NCI-H524 (cell line): Measurements from ENCODE around the gene TBX5.

ENCODE experiments used
- DNase-seq, 2 experiments: peaks; one replicate each; lab custom pipeline; 2025; lab: John Stamatoyannopoulos, UW

The TBX5 gene

GRCh38 chr12:114319422-114319821 lies 86.5 kb downstream of the TBX5 start:
- no peak for DNase-seq

DNA sequence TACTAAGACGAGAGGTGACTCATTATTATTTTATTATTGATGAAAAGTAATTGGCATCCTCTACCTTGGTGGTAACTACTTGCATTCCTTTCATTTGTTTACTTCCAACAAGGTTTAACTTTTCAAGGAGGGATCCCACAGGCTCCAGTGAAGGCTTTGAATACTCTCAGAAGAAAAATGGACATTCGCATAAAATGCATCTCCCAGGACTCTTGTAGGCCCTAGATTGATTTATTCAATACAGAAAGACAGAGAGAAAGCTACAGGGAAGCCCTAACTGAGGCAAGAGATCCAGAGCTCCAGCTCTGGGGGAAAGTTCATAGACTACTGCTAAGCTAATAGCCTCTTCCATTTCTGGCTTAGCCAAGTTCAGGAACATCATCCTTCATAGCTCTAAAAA lies 87.0 kb downstream of the TBX5 start:
- DNase-seq, result no peak

- DNase-seq, result no peak
These were observed 89.9 kb downstream of the TBX5 start for GRCh38 chr12:114316076-114316475.

GRCh38 chr12:114314974-114315720 lies 90.8 kb downstream of the TBX5 start:
- DNase-seq, result no peak

DNA sequence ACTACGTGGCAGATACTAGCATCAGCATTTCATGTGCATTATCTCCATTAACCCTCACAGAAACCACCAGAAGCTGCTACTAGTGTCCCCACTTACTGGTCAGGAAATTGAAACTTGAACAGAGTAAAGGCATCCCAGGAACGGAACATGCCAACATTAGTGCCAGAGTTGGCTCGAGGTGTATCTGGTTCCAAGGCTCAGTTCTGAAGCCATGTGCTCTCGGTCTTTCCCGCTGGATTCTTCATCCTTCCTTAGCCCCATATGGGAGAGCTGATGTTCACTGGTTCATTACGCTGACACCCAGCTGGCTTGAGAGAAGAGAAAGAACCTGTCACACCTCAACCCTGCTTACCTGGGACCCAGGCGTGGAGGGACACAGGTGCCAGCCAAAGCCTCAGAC lies 91.5 kb downstream of the TBX5 start:
- no peak for DNase-seq

DNA sequence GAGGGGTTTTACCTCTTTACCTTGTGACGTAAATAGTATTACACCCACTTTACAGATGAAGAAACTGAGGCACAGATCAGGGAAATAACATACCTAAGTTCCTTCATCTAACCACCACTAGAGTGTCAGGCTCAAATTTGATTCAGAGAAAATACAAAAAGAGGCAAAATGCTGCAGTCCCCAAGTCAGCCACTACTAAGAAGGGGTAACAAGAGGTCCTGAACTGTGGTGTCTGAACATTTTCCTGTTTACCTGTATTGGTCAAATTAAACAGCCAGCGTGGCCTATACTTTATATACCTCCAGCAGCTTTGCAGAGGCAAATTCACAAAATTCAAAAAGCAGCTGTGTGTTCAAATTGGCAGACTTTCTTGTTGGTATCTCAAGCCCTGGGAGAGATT lies 92.0 kb downstream of the TBX5 start:
- no peak for DNase-seq

DNA sequence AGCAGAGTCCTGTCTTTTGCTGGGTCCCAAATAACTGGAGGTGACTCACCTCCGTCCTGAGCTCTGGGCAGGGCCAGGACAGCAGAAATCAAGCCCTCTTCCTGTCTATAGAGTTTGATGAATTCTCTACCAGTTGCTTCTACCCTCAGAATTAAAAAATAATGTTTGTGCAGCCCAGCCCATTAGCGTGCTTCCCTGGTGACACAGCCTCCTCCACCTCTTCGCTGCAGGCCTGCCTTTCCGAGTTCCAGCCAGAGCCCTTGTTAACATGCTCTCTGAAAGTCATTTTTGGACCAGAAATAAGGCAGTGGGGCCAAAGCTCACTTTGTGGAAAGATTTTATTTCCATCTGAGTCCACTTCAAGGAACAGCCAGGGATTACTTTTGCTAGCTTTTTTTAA lies 94.0 kb downstream of the TBX5 start:
- DNase-seq, result no peak

DNA sequence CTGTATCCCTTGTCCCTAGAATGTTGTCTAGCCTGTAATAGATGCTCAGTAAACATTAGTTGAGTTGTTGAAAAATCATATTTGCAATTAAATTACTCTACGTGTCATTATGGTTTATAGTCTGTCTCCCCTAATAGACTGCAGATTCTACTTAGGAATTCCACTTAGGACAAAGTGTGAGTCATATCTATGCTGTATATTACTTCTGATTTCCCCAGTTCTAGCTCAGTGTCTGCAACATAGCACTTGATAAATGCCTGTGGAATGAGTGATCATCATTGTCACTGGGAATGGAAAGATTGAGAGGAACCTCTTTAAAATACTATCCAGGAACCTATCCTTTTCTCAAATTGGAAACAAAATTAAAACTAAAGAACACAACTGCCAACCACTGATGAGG lies 99.3 kb downstream of the TBX5 start:
- no peak for DNase-seq

DNA sequence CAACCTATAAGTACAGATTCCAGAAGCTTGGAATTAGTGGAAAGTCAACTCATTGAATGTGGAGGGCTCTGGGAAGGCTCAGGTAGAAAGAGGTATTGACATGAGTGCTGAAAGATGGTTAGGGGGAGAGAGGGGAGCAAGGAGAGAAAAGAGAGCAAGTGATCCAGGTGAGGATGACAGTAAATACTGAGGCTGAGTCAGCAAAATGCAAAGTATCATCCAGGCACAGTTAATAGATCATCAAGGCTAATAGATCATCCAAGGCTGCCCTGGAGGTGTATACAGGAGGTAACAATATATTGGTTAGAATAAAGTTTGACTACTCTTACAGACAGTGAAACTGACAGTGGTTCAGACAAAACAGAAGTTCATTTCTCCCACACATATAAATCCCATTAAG lies 100.5 kb downstream of the TBX5 start:
- no peak for DNase-seq
